GM12878 (cell line): ENCODE data around the gene ANKRD13A. TPM values are rescaled to one million over a fixed set of nuclear protein-coding genes. Genes with fewer than 3 reads are reported as not detected.

Experiments used
- BACH1 ChIP-seq: fragments of 450-650 bp; IDR thresholded peaks from 2 replicates; pipeline ENCODE4 v1.6.1; 2017; ENCODE audit warnings: mild to moderate bottlenecking, borderline replicate concordance
- CBX5 ChIP-seq: sonication (generic); IDR thresholded peaks from 2 replicates; pipeline ENCODE4 v1.6.1; 2016; ENCODE audit warnings: low read depth, moderate library complexity, mild to moderate bottlenecking, inconsistent platforms
- CEBPZ ChIP-seq: fragments of 150-350 bp; IDR thresholded peaks from 2 replicates; pipeline ENCODE4 v1.6.1; 2016; ENCODE audit warnings: low read depth, low read length
- CREM ChIP-seq: IDR thresholded peaks from 2 replicates; pipeline ENCODE4 v1.6.1; 2014; ENCODE audit warnings: antibody characterized with exemption, low read depth
- EED ChIP-seq: sonication (generic); IDR thresholded peaks from 2 replicates; pipeline ENCODE4 v1.6.1; 2016; ENCODE audit warnings: antibody characterized with exemption, low read depth
- ETV6 ChIP-seq, 2 experiments: fragments of 450-650 bp in 1 of 2; IDR thresholded peaks in 1 of 2; conservative IDR thresholded peaks in 1 of 2; 2 replicates each; pipeline ENCODE4 v1.6.1; 2014; ENCODE audit warnings: antibody characterized with exemption in 1 of 2, borderline replicate concordance in 1 of 2, low read depth in 1 of 2, mild to moderate bottlenecking in 1 of 2, moderate library complexity in 1 of 2
- IRF3 ChIP-seq: fragments of 450-650 bp; IDR thresholded peaks from 2 replicates; pipeline ENCODE4 v1.6.1; 2014; ENCODE audit warnings: mild to moderate bottlenecking
- JUNB ChIP-seq: IDR thresholded peaks from 2 replicates; pipeline ENCODE4 v1.6.1; 2016; ENCODE audit warnings: antibody characterized with exemption, mild to moderate bottlenecking
- MTA3 ChIP-seq: IDR thresholded peaks from 2 replicates; pipeline ENCODE4 v1.6.1; 2012; ENCODE audit warnings: low read length, inconsistent platforms, borderline replicate concordance
- NKRF ChIP-seq: fragments of 450-650 bp; conservative IDR thresholded peaks from 2 replicates; pipeline ENCODE4 v1.6.1; 2017; ENCODE audit warnings: mild to moderate bottlenecking, moderate library complexity
- NRF1 ChIP-seq: conservative IDR thresholded peaks from 2 replicates; pipeline ENCODE4 v1.6.1; 2011; ENCODE audit warnings: mild to moderate bottlenecking, low read depth, low read length, improper control_type of control experiment
- POLR2AphosphoS5 ChIP-seq: IDR thresholded peaks from 2 replicates; pipeline ENCODE4 v1.6.1; 2011; ENCODE audit warnings: mild to moderate bottlenecking, low read length, inconsistent platforms
- RCOR1 ChIP-seq: conservative IDR thresholded peaks from 2 replicates; pipeline ENCODE4 v1.6.1; 2012; ENCODE audit warnings: low read depth, low read length, improper control_type of control experiment
- RELA ChIP-seq: fragments of 450-650 bp; IDR thresholded peaks from 2 replicates; pipeline ENCODE4 v1.8.0; 2014; ENCODE audit warnings: borderline replicate concordance; ENCODE audit not compliant: partially characterized antibody
- USF2 ChIP-seq: IDR thresholded peaks from 2 replicates; pipeline ENCODE4 v1.6.1; 2011; ENCODE audit warnings: low read depth, low read length, improper control_type of control experiment, borderline replicate concordance
- YBX1 ChIP-seq: fragments of 450-650 bp; IDR thresholded peaks from 2 replicates; pipeline ENCODE4 v1.6.1; 2016; ENCODE audit warnings: antibody characterized with exemption
- ZBTB40 ChIP-seq: fragments of 450-650 bp; IDR thresholded peaks from 2 replicates; pipeline ENCODE4 v1.6.1; 2016; ENCODE audit warnings: mild to moderate bottlenecking, moderate library complexity, borderline replicate concordance
- polyA plus RNA-seq, 11 experiments: library from polyadenylated mRNA; depleted of rRNA in 4 of 11; unstranded in 6 of 11; stranded (reverse) in 5 of 11; fragments of >200 nt; fragmentation: Nextera tagmentation in 4 of 11; fragmentation: Illumina TruSeq in 1 of 11; extraction: Ambion mirVana in 4 of 11; extraction: Trizol in 1 of 11; gene quantifications; 1 replicate in 1 of 11; 2 replicates in 10 of 11; pipeline versions ENCODE4 v1.2.1 to v1.2.3, GENCODE V29; 2011 to 2016; ENCODE audit warnings: inconsistent platforms in 2 of 11, missing spikeins in 2 of 11, low read depth in 1 of 11
- total RNA-seq, 4 experiments: library from RNA; depleted of rRNA in 3 of 4; stranded (reverse); fragments of >200 nt in 3 of 4; fragmentation: Illumina TruSeq in 1 of 4; extraction: Trizol in 1 of 4; gene quantifications; 2 replicates each; pipeline versions ENCODE4 v1.2.1 to v1.2.3, GENCODE V29; 2013 to 2021

ANKRD13A gene
- total and polyA plus RNA-seq, 10 of the 15 experiments (the other 5 are each of a cell fraction or from before 2014, with no cell fraction given), result 10.2 to 93.4 (median 76.5) TPM

- peak; percentile 99 for TF ChIP-seq ZBTB40
- no peak for TF ChIP-seq JUNB
- peak; percentile 91 for TF ChIP-seq NKRF
- peak; percentile 62 for TF ChIP-seq RELA
- peak; percentile 32; the same call in 1 of the 2 replicates for TF ChIP-seq IRF3
- TF ChIP-seq YBX1, result no peak
- TF ChIP-seq ETV6 (conservative IDR thresholded peaks at IDR 0.05 in 1 of 2, IDR thresholded peaks at IDR 0.05 in 1 of 2; ENCODE audit: borderline replicate concordance in 1 of 2, low read depth in 1 of 2), result peak in 1 of 2 experiments; percentile 30; a peak in 1 of 4 replicates
- TF ChIP-seq NRF1, result no peak
- peak; percentile 53; the same call in 1 of the 2 replicates for TF ChIP-seq BACH1
- no peak for TF ChIP-seq CEBPZ
- no peak for TF ChIP-seq USF2
- TF ChIP-seq POLR2AphosphoS5, result peak; percentile 70; the same call in 1 of the 2 replicates
- TF ChIP-seq CREM, result peak; percentile 65; the same call in 1 of the 2 replicates
- 0 out of 2 replicates have a peak, but pooled peaks have one; percentile 14 for TF ChIP-seq EED
- TF ChIP-seq MTA3, result 0 out of 2 replicates have a peak, but pooled peaks have one; percentile 25
- 0 out of 2 replicates have a peak, but pooled peaks have one; percentile 48 for TF ChIP-seq CBX5
- peak; percentile 75 for TF ChIP-seq RCOR1
These were observed 49.2 kb downstream of the ANKRD13A start, which contains the start of gene C12orf76 (continued) for GRCh38 chr12:110048242-110049027.
